CD4-positive, alpha-beta T cell treated with Interleukin-6 for 4 hours (primary cell): ENCODE data around the gene KRTAP16-1.

Experiments
- DNase-seq: peaks from one replicate; pipeline ENCODE4 v3.0.0-alpha.2; 2020; ENCODE audit warnings: mixed read lengths

The KRTAP16-1 gene

DNA sequence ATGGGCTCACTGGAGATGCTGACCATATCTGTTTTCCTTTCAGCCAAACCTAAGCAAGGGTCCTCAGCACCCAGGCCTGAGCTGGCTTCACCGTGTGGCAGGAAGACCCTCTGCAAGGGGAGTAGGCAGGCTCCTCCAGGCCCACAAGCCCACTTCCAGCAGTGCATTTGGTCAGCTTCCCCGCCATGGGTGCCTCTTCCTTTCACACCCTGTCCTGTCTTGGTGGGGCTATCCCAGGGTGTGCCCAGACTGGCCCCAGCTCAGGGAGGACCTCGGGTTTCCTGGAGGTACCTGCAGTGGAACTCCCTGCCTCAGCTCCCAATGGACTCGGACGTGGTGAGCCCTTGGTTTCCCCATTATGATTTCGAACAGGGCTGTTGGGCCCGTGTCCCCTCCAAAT, 19.1 kb upstream of the KRTAP16-1 start:
- no peak for DNase-seq

GRCh38 chr17:41327411-41328120, 18.5 kb upstream of the KRTAP16-1 start:
- no peak for DNase-seq

- DNase-seq, result peak; percentile 54
Observed at GRCh38 chr17:41326173-41327145, 17.4 kb upstream of the KRTAP16-1 start.

GRCh38 chr17:41325611-41326010, 16.5 kb upstream of the KRTAP16-1 start:
- DNase-seq, result no peak

DNA sequence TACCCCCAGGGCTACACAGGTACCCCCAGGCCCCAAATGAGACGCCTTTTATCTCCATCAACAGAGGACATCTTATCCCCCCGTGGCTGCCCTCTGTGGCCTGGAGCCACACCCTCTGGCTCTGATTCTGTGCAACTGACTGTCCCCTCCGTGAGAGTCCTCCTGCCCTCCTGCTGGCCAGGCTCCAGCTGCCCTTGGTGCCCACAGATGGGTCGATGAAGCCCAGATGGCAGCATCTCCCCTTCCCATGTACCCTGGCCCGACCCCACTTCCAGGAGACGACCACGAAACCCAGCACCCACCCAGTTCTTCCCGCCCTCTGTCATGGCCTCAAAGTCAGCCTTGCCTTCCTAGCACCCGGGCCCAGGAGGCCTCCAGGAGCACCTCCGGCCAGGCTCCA, 16.0 kb upstream of the KRTAP16-1 start:
- no peak for DNase-seq

- peak; percentile 55 for DNase-seq
Observed at GRCh38 chr17:41324180-41325075, 15.3 kb upstream of the KRTAP16-1 start.

DNA sequence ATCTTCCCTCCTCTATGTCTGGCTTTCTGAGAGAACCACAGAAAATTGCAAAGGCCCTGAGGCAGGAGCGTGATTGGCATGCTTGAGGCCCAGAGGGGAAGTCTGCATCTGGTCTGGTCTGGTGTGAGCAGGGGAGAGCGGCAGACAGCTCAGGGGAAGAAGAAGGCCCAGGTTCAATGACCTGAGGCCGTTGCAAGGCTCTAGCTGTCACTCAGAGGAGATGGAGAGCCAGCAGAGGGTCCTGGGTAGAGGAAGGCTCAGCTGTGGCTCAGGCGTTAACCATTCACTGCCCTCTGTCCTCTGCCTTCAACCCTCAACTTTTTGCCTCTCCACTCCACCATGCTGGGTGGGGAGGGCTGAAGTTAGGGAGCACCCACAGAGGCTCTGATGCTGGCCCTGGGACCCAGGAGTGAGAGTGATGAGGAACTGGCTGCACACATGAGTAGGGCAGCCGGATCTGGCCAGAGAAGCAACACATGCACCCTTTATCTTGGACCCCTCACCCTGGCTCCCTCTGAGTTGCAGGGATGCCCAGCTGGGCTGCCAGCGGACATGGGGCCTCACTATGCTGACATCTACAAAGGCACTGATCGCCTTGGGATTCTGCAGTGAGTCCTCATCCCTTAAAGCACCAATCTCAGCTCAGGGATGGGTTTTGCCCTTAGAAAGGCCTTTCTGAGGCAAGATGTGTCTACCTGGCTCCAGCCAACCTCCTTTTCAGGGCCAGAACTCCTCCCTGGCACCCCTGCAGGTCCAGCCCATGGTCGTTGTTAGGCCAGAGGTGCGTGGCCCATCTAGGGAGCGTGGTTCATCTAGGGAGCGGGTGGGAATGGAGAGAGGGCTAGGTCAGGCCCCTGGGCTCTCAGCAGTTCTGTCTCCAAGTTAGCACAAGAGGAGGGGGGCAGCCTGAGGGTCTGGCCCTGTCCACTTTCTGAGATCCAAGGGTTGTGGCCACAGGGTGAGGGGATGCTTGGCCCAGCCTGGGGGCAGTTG, 14.1 kb upstream of the KRTAP16-1 start:
- DNase-seq, result no peak

DNA sequence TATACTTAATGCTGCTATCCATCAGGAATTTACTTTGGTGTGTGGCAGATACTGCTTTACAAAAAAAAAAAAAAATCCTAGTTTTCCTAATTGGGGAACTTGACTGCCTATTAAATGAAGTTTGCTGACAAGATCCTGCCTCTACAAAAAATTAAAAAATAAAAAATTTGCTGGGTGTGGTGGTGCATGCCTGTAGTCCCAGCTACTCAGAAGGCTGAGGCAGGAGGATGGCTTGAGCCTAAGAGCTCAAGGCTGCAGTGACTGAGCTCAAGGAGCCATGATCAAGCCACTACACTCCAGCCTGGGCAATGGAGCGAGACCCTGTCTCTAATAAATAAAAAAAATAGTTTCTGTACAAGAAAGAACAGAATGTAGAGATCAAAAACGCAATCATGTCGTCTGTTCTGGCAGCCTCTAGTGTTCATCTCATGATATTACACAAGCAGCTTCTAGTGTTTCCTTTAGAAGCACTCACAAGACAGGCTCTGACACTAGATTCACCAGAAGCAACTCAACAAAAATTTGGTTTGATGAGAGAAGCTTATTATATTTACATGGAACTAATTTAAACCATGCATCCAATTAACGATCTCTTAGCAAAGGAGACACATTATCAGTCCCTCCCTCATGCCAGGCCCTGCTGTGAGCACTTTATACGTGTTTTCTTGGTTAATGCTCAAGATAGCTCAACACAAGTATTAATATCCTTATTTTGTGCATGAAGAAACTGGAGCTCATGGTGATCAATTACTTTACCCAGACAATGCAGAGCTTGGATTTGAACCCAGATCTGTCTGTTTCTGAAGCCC, 13.2 kb upstream of the KRTAP16-1 start:
- peak; percentile 32 for DNase-seq

- no peak for DNase-seq
Observed at GRCh38 chr17:41318231-41318630, 9.1 kb upstream of the KRTAP16-1 start.

DNA sequence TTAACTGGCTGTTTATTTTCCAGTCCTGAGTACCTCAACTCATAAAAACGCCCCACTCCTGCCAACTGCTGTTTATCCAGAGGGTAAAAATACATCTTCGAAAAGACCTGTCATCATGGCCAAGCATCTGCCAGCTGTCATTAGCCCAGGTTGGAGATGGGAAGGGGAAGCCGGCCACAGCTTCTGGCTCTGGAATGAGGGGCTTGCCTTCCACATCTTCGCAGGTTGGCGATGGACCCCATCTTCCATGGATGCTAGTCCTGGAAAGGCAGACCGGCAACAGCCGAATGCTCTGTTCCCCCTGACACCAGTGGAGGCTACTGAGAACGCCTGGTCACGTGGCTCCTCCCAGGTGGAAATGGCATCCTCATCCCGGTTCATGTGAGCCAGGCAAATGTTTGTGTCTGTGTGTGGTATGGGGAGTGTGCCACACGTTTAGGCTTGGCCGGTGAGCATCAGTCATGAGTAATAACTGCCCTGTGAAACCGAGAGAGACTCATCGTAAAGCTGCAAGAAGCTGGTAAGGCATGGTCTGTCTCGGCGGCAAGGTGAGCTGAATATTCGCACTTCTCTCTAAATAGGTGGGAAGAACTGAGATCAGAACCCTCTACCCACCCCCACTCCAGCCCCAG, 6.8 kb upstream of the KRTAP16-1 start:
- DNase-seq, result no peak

- DNase-seq, result no peak
Observed at GRCh38 chr17:41315204-41315794, 6.2 kb upstream of the KRTAP16-1 start, which contains the start of gene KRTAP17-1. Gene KRTAP17-1, minus strand, starts transcription at chr17:41315710. Its CDS starts 60 bp downstream, at chr17:41315650.

- DNase-seq, result no peak
Observed at GRCh38 chr17:41311111-41311510, 2.0 kb upstream of the KRTAP16-1 start.

- DNase-seq, result peak; percentile 89
Observed at GRCh38 chr17:41308251-41308917, 725 bp downstream of the KRTAP16-1 start.

GRCh38 chr17:41307647-41308046, 1.5 kb downstream of the KRTAP16-1 start:
- no peak for DNase-seq

GRCh38 chr17:41304091-41304490, 5.0 kb downstream of the KRTAP16-1 start:
- no peak for DNase-seq

DNA sequence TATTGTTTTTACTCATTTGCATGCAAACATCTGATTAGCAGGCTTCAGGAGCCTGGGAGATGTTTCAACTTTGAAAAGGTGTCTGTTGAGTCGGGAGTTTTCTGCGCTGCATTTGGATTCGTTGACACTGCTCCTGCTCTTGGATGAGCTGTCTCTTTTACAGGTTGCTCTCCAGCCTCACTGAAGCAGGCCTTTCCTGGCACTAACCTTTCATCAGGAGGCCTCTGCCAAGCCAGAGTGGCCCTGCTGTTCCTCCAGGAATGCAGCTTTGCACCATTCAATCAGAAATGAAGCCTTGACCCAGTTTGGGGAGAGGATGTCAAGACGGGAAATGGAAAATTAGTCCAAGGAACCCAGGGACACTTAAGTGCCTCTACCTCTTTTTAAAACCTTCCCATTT, 6.1 kb downstream of the KRTAP16-1 start:
- no peak for DNase-seq

DNA sequence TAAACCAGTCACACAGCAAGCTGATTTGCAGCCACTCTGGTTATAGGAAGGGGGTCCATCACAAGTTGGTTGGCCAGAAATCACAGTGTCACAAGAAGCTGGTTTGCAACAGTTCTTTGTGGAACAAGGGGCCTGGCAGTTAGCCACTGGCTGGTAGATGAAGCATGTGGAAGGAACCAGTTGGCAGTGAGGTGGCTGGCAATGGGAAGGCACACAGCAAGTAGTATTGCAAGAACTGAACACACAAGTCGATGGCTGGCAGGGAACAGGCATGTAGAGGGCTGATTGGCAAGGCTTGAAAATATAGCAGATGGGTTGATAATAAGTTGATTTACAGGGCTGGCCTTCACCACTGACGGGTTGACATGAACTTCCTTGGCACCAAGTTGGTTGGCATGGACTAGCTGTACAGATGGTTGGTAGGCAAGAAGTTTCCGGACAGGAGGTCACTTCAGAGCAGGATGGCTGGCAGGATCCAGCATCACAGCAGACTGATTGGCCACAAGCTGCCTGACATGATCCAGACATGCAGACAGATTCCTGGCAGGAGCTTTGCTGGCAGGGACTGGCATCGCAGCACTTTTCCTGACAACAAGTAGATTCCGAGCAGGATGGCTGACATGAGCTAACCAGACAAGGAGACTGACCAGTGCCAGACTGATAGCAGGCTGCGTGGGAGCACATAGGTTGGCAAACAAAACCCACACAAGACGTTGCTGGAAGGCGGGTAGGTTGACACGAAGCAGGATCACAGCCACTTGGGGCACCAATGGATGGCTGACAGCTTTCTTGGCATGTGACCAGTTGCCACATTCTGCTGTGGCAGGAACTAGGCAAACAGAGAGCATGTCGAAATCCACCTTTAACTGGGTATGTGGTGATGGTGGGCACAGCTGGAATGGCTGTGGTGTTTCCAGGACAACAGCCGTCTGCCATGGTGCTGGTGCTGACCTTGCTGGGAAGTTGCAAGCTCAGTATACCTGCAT, 6.9 kb downstream of the KRTAP16-1 start, which contains the start of gene KRTAP29-1:
Gene KRTAP29-1 (minus strand): TSS at position 936 of the 986 bp plus-strand sequence. CDS start 0 bp downstream, at position 936.
- no peak for DNase-seq
